Muscle of arm (tissue), 12 donors: ENCODE data around the gene RIMKLB. TPM values are rescaled to one million over a fixed set of nuclear protein-coding genes. Genes with fewer than 3 reads are reported as not detected.
"Not testable (repeated sequence)": the region's sequence is repeated elsewhere in the genome, so short reads cannot be mapped to it uniquely, and the experiment has no call there.

Source experiments
- DNase-seq: peaks from one replicate; pipeline ENCODE4 v3.0.0-alpha.2; 2013
- polyA plus RNA-seq, 12 donors: library from polyadenylated mRNA; unstranded; fragments of 120-200 nt; gene quantifications; one replicate each; pipeline ENCODE4 v1.2.1, GENCODE V29; 2013; ENCODE audit not compliant: insufficient read length in 12 of 12

The RIMKLB gene
- polyA plus RNA-seq, 12 donors: 62.0 to 142 (median 97.8) TPM; not detected in 1

DNA sequence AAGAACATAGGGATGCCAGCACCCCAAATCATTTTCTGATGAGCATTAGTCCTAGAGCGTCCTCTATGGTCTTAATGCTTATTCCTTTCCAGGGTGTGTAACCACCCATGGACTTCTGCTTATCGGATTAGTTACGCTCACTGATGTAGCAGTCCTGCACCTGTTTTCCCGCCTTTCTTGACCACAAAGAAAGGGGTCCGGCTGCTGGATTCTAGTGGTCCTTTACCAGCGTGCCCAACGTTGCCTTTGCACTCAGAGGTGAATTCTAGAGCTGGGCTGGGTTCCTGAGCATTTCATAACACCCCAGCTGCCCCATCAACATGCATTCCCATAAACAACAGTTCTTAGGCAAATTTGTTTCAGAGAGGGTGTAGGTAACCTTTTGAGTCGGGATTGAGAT, 68.3 kb downstream of the RIMKLB start:
- DNase-seq: not testable (repeated sequence)

DNA sequence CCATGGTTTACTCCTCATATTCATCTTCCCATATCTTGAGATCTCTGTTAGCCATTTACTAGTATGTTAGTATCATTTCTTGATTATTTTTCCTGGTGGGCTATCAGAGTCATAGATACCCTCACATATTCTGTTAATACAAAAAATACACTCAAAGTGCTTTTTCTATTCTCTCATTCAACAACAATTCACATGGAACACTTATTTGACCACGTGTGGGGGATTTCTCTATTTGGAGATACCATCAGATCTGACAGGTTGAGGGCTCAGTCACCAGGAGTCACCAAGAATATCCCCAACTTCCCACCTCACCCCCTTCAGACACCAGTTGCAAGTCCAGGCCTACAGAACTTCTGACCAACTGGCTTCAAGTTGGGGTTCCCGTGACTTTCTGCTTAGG, 72.7 kb downstream of the RIMKLB start:
- DNase-seq: no peak

DNA sequence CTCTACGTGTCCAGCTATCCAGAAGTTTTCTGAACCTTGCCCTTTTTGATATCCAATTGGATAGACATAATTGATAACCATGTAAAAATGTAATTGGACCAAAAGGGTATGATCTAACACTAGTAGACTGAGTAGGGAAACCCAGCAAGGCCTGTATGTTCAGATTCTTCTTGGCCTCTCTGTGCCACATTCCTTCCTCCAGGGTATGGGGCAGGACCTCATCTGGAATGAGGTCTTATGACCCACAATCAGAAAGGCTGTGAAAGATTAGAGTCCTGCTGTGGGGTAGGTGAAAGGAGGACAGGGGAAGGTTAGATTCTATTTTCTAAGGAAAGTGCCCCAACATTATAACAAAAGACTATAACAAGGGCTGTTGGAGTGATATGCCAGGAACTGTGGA, 73.3 kb downstream of the RIMKLB start:
- DNase-seq: no peak

DNA sequence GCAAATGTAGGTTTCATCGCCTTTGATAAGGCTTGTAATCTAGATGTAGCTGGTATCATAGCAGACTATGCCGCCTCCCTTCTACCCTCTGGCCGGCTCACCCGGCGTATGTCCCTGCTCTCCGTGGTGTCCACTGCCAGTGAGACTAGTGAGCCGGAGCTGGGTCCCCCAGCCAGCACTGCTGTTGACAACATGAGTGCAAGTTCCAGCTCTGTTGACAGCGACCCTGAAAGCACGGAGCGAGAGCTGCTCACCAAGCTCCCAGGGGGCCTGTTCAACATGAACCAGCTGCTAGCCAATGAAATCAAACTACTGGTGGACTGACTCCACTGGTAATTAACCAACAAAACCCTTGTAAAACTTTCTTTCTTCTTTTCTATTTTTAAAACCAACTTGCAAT, 75.7 kb downstream of the RIMKLB start:
- no peak for DNase-seq

DNA sequence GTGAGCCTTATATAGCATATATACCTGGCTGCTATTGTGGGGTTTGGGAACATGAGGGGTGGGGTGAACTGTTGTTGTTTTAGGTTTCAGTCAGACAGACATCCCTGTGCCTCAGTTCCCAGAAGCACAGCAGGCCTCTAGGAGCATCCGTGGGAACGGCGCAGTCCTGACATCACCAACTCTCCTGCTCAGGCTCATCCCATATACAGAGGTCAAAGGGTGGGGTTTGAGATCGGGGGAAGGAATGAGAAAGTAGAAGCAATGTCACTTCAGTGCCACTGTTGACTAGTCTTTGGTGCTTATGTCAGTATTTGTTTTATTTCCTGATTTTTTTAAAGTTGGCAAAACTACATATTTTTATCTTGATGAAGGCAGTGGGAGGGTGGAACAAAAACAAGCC, 81.5 kb downstream of the RIMKLB start:
- no peak for DNase-seq

DNA sequence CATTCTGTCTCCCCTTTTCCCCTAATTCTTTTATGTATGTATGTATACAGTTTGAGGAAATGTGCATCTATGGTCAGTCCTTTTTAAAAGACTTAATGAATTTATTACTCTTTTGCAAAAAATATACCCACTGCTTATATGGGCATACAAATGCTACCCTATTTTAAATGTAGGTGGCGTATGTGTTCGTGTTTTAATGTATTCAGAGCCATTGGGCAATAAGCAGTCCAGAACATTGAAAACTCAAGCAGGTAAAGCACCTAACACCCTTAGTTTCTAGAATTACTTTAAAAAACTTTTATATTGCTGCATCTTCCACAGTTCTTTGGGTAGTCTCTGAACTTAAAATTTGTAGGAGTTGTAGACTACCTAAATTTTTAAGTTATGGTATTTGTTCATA, 82.1 kb downstream of the RIMKLB start:
- no peak for DNase-seq

DNA sequence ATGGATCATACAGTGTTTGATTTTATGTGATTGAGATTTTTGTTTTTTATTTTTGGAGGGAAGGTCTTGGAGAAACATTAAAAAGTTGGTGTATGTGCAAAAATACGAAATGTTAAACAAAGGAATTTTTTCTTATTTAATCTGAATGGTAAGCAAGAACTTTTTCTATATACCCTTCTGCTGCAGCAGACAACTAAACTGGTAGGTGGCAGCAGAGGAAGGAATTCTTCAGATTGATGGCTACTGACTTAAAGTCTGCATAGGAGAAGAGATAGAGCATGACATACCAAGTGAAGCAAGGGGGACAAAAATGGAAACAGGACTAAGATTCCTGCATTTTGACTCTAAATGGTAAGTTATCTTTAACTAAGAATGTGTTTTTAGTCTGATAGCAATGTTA, 82.6 kb downstream of the RIMKLB start:
- peak; percentile 20 for DNase-seq

DNA sequence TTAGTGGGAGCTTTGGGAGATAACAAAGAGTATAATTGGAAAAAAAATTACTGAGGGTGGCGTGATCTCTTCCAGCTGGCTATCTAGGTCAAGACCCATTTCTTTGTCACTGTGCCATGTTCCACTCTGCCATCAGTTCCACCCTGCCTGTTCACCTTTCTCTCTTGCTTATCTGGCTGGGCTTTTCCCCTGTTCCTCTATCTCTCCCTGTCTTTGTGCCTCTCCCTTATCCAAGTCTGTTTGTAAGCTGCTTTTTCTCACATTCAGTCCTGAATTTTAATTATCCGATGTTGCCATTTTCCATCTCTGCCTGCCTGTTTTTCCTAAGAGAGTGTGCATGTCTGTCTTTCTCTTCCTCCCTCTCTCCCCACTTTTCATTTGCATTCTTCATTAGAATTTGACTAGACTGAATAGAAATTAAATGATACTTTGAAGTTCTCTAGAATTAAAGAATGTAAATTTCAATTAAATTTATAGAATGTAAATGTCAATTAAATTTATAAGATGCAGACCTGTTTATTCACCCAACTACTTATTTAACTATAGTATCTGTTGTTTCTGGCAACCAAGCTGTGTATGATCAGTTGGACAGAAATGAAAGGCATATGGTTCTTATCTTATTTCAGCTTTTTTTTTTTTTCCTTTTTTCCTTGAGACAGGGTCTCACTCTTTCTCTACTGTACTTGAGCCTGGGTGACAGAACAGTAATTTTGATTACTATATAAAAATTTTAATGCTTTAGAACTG, 83.8 kb downstream of the RIMKLB start:
- no peak for DNase-seq

DNA sequence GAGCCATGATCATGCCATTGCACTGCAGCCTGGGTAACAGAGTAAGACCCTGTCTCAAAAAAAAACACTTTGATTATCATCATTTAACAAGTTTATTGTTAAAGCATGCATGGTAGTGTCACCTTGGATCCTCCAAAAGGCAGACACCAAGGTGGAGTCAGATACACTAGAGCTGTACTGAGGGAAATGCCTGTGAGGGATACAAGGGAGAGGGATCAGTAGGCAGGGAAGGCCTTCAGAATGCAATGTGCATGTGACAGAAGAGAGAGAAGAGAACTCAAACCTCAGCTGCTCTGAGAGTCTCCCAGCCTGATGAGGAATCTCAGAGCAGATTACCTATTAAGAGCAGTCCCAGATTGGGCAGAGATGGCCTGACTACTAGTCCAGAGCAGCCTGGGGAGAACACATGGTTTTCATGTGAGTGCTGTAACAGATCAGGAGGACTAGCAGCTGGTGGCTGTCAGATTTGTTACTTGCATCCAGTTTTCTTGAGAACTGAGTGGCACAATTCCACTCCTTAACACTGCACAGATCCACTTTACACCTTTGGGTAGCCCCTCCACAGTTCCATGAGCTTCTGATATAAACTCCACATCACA, 86.6 kb downstream of the RIMKLB start:
- no peak for DNase-seq

DNA sequence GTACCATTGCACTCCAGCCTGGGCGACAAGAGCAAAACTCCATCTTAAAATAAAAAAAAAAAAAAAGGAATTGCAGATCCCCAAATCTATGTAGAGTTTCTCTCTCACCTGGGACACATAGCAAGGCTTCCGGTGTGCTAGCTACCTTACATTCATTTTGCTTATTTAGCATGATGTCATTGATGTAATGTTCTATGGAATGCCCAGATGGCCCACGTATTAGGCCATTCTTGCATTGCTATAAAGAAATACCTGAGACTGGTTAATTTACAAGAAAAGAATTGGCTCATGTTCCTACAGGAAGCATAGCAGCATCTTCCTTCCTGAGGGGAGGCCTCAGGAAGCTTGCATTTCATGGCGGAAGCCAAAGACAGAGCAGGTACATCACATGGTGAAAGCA, 87.7 kb downstream of the RIMKLB start:
- no peak for DNase-seq

DNA sequence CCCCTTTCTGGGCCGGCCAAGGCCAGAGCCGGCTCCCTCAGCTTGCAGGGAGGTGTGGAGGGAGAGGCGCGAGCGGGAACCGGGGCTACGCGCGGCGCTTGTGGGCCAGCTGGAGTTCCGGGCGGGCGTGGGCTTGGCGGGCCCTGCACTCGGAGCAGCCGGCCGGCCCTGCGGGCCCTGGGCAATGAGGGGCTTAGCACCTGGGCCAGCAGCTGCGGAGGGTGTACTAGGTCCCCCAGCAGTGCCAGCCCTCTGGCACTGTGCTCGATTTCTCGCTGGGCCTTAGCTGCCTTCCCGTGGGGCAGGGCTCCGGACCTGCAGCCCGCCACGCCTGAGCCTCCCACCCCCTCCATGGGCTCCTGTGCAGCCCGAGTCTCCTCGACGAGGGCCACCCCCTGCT, 89.4 kb downstream of the RIMKLB start:
- DNase-seq: not testable (repeated sequence)

DNA sequence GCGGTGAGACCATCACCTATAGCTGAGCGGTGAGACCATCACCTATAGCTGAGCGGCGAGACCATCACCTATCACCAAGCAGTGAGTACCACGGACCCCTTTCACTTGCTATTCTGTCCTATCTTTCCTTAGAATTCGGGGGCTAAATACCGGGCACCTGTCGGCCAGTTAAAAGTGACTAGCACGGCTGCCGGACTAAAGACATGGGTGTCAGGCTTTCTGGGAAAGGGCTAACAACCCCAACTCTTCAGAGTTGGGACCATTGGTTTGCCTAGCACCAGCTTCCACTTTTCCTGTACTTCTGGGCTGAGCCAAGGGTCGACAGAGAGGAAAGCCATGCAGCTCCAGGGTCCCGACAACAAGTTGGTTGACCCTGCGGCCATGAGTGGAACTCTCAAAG, 90.9 kb downstream of the RIMKLB start:
- not testable (repeated sequence) for DNase-seq

DNA sequence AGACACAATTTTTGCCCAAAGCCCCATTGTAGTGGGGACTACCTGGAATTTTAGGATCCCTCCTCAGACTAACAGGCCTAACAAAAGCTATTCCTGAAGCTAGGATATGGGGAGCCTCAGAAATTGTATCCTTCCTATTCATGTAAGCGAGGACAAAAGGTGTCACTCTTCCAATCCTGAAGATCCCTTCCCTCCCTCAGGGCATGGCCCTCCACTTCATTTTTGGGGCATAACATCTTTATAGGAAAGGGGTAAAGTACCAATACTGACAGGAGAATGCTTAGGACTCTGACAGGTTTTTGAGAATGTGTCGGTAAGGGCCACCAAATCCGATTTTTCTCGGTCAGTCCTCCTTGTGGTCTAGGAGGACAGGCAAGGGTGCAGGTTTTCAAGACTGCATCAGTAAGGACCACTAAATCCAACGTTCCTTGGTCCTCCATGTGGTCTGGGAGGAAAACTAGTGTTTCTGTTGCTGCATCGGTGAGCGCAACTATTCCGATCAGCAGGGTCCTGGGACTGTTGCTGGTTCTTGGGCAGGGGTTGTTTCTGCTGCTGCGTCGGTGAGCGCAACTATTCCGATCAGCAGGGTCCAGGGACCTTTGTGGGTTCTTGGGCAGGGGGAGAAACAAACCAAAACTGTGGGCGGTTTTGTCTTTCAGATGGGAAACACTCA, 91.7 kb downstream of the RIMKLB start:
- not testable (repeated sequence) for DNase-seq

DNA sequence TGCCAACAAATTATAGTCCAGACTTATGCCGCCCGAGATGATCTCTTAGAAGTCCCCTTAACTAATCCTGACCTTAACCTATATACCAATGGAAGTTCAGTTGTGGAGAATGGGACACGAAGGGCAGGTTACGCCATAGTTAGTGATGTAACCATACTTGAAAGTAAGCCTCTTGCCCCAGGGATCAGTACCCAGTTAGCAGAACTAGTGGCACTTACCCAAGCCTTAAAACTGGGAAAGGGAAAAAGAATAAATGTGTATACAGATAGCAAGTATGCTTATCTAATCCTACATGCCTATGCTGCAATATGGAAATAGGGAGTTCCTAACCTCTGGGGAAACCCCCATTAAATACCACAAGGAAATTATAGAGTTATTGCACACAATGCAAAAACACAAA, 95.4 kb downstream of the RIMKLB start:
- DNase-seq: not testable (repeated sequence)

DNA sequence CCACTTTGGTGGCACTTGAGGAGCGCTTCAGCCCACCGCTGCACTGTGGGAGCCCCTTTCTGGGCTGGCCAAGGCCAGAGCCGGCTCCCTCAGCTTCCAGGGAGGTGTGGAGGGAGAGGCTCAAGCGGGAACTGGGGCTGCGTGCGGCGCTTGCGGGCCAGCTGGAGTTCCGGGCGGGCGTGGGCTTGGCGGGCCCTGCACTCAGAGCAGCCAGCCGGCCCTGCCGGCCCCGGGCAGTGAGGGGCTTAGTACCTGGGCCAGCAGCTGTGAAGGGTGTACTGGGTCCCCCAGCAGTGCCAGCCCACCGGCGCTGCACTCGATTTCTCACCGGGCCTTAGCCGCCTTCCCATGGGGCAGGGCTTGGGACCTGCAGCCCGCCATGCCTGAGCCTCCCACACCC, 96.8 kb downstream of the RIMKLB start:
- DNase-seq: not testable (repeated sequence)

DNA sequence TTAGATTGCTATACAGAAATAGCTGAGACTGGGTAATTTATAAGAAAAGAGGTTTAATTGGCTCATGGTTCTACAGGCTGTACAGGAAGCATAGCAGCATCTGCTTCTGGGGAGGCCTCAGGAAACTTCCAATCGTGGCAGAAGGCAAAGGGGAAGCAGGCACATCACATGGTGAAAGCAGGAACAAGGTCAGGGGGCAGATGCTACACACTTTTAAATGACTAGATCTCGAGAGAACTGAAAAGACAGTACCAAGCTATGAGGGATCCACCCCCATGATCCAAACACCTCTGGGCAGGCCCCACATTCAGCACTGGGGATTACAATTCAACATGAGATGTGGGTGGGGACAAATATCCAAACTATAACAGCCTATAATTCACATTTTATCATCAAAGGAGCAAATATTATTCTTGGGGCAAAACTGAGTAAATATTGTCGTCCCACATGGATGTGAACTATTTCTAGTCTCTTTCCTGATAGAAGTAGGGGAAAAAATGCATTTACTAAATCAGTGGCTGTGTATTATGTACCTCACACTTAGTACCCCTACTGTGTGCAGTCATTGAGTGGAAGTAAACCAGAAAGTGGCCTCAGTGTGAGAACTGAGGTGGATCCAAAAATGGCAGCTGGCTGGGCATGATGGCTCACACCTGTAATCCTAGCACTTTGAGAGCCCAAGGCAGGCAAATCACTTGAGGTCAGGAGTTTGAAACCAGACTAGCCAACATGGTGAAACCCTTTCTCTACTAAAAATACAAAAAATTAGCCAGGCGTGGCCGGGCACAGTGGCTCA, 99.2 kb downstream of the RIMKLB start:
- no peak for DNase-seq

DNA sequence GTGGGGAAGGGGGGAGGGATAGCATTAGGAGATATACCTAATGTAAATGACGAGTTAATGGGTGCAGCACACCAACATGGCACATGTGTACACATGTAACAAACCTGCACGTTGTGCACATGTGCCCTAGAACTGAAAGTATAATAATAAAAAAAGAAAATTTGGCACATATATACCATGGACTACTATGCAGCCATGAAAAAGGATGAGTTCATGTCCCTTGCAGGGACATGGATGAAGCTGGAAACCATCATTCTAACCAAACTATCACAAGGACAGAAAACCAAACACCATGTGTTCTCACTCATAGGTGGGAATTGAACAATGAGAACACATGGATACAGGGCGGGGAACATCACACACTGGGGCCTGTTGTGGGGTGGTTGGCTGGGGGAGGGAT, 103.4 kb downstream of the RIMKLB start:
- not testable (repeated sequence) for DNase-seq

DNA sequence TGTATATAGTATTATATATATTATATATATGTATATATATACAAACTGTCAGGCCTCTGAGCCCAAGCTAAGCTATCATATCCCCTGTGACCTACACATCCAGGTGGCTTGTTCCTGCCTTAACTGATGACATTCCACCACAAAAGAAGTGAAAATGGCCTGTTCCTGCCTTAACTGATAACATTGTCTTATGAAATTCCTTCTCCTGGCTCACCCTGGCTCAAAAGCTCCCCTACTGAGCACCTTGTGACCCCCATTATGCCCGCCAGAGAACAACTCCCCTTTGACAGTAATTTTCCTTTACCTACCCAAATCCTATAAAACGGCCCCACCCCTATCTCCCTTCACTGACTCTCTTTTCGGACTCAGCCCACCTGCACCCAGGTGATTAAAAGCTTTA, 107.0 kb downstream of the RIMKLB start:
- not testable (repeated sequence) for DNase-seq

DNA sequence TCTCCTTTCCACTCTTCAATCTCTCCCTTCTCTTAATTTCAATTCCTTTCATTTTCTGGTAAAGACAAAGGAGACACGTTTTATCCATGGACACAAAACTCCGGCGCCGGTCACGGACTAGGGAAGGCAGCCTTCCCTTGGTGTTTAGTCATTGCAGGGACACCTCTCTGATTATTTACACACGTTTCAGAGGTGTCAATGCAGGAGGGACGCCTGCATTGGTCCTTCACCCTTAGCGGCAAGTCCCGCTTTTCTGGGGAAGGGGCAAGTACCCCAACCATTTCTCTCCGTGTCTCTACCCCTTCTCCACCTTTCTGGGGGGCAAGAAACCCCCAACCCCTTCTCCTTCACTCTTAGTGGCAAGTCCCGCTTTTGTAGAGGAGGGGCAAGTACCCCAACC, 107.7 kb downstream of the RIMKLB start:
- not testable (repeated sequence) for DNase-seq

DNA sequence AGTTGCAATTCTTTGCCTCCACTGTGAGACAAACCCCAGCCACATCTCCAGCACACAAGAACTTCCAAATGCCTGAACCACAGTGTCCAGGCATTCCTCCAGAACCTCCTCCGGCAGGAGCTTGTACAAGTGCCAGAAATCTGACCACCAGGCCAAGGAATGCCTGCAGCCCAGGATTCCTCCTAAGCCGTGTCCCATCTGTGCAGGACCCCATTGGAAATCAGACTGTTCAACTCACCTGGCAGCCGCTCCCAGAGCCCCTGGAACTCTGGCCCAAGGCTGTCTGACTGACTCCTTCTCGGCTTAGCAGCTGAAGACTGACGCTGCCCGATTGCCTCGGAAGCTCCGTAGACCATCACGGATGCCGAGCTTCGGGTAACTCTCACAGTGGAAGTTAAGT, 109.3 kb downstream of the RIMKLB start:
- DNase-seq: not testable (repeated sequence)

DNA sequence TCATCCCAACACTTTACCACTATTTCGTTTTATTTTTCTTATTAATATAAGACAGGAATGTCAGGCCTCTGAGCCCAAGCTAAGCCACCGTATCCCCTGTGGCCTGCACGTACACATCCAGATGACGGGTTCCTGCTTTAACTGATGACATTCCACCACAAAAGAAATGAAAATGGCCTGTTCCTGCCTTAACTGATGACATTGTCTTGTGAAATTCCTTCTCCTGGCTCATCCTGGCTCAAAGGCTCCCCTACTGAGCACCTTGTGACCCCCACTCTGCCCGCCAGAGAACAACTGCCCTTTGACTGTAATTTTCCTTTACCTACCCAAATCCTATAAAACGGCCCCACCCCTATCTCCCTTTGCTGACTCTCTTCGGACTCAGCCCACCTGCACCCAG, 112.3 kb downstream of the RIMKLB start:
- DNase-seq: not testable (repeated sequence)
